Measurements from ENCODE around the gene CHKA.

CHKA gene

GRCh38 chr11:68033708-68034045, 87.5 kb downstream of the CHKA start:
- no peak for DNase-seq (ENCODE audit: low read depth in 2 of 3, low spot score in 2 of 3)

DNA sequence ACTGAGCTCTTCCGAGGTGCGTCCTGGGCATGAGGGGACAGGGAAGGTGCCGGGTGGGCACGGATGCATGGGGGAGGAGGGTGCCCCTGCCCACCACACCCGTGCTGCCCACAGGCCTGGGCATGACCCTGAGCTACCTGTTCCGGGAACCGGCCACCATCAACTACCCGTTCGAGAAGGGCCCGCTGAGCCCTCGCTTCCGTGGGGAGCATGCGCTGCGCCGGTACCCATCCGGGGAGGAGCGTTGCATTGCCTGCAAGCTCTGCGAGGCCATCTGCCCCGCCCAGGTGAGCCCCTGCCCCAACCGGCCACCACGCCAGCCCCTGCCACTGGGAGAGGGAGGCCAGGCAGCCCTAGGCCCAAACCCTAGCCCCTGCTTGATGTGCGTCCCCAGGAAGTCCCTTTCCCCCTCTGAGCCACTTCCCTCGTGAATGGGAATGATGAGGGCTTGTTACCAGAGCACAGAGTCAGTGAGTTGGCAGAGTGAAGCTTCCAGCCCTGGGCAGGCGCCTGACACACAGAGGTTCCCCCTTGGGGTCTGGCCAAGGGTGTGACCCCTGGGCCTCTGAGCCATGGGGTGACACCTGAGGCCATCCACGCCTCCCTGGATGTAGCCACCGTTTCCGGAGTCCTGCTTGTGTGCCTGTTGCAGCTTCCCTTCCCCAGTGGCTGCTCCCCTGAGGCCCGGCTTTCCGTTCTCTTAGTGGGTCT, 88.0 kb downstream of the CHKA start:
- no peak for DNase-seq (ENCODE audit: low read depth in 2 of 3, low spot score in 2 of 3)

- no peak for DNase-seq (ENCODE audit: low read depth in 2 of 3, low spot score in 2 of 3)
These were observed 89.2 kb downstream of the CHKA start for GRCh38 chr11:68032003-68032402.

GRCh38 chr11:68031144-68031464, 90.1 kb downstream of the CHKA start:
- no peak for DNase-seq (ENCODE audit: low read depth in 2 of 3, low spot score in 2 of 3)

- DNase-seq (ENCODE audit: low read depth in 2 of 3, low spot score in 2 of 3) = peak; percentile 70 to 83 (median 83)
These were observed 90.7 kb downstream of the CHKA start, which contains the start of gene NDUFS8 for GRCh38 chr11:68030318-68031143. TSS of gene NDUFS8 (plus strand) at chr11:68030681. CDS start at chr11:68032152, 1,471 bp downstream.

DNA sequence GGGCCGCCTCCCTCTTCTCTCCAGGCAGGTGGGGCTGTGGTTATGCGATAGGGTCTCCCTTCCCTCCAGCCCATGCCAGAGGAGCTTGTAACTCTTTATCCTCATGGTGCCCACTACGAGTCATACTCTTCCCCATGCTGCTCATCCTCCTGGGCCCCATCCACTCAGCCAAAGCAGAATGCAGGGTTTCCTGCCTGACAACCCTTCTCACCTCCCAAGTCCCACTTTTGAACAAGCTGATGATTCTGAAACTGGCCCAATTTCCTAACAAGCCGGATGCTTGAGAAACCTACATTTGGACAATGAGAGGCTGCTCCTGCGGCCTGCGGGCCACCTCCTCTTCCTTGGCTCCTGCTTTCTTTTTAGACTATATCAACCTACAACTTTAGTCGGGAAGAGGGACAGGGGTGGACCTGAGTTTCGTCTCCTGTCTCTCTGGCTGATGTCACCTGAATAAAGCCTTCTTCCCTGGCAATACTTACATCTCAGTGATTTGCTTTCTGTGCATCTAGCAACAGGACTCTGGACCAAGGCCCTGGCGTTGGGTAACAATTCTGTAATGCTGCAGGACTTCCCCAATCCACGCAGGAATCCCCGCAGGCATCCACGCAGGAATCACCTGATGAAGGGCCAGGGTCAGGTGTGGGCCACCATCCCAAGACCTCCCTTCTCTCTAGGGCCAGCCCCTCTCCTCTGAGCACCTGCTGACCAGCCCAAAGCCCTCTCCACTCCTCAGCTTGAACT, 92.2 kb downstream of the CHKA start:
- no peak for DNase-seq (ENCODE audit: low read depth in 2 of 3, low spot score in 2 of 3)

- no peak for DNase-seq (ENCODE audit: low read depth in 2 of 3, low spot score in 2 of 3)
These were observed 93.5 kb downstream of the CHKA start for GRCh38 chr11:68027667-68028066.

DNA sequence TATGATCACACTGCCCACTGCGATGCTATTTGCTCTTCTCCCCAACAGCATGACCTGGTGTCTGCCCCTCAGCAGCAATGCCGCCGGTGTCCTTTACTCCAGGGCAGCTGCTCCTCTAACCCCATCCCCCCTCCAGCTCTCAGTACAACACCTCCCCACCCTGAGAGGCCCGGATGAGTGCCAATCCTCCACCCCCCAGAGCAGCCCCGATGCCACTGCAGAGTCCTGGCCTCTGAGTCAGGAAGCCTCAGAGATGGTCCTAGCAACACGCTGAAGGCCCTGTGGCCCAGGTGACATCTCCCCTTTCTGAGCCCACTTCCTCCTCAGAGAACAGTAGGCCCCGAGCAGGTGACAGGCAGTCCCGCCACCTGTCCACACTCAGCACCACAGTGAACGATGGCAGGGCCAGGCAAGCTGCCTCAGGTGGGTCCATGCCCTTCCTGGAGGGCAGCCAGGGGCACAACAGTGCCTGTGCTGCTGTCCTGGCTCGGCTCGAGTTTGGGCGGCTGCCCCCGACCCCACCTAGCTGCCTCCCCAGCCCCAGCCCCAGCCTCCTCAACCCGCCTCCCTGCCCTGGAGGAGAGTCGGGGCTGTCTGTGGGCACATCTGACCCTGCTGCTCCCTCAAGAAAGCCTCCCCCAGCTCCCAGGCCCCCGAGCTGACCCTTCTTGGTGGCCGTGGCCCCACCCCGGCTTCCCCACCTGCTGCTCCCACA, 94.6 kb downstream of the CHKA start:
- no peak for DNase-seq (ENCODE audit: low read depth in 2 of 3, low spot score in 2 of 3)

DNA sequence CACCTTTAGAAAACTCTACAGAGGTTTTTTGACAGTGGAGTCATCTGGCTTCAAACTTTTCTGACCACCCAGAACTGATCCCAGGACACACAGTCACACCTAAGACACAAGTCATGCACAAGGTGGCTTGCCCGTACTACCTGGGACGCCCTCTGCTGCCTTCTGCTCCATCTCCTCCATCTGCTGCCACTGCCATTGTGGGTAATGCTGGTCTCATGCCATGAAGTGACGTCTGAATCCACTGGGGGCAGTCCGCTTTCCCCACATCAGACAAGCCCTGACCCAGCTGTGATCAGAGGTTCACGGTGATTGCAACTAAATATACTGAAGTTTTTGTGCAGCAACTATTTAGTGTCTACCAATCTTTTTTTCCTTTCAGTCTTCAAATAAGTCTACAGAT, 96.1 kb downstream of the CHKA start:
- no peak for DNase-seq (ENCODE audit: low read depth in 2 of 3, low spot score in 2 of 3)

DNA sequence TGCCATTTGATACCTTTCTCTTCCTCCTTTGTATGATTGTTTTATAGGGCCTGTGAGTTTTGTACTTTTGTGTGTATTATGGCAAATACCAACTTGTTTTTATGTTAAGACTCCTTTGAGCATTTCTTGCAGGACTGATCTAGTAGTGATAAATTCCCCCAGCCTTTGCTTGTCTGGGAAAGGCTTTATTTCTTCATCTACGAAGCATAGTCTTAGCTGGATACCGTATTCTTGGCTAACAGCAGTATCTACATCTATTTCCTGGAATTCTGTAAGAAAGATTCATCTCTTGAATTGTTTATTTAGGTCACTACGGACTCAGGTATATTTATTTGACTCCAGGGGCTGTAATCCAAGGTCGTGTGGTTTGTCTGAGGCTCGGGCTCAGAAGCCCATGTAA, 96.7 kb downstream of the CHKA start:
- DNase-seq (ENCODE audit: low read depth in 2 of 3, low spot score in 2 of 3) = no peak

DNA sequence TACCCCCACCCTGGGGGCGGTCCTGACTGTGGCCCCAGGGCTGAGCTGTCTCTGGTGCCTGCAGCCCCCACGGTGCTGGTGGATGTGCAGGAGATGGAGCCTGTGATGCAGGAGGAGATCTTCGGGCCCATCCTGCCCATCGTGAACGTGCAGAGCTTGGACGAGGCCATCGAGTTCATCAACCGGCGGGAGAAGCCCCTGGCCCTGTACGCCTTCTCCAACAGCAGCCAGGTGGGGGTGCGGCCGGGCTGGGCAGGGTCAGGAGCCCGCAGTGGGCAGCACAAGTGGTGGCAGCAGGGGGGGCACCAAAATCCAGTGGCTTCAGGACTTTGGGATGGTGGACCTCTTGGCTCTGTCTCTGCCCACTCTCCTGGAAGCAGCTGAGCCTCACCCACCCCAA, 98.7 kb downstream of the CHKA start:
- DNase-seq (ENCODE audit: low read depth in 2 of 3, low spot score in 2 of 3) = no peak

DNA sequence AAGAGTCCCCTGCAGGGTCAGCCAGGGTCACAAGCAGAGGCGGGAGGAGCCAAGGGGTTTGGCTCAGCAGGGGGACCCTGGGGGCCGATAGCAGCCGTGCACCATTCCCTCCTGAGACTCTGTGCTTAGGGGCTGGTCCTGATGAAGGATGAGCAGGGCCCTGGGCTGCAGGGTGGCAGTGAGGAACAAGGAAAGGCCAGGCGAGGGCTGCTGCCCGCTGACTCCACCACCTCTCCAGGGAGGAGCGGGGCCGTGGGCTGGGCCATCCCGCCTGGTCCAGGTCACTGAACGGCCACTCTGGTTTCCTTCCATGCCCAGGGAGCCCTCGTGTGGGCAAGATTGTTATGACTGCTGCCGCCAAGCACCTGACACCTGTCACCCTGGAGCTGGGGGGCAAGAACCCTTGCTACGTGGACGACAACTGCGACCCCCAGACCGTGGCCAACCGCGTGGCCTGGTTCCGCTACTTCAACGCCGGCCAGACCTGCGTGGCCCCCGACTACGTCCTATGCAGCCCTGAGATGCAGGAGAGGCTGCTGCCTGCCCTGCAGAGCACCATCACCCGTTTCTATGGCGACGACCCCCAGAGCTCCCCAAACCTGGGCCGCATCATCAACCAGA, 99.9 kb downstream of the CHKA start:
- DNase-seq (ENCODE audit: low read depth in 2 of 3, low spot score in 2 of 3) = no peak

DNA sequence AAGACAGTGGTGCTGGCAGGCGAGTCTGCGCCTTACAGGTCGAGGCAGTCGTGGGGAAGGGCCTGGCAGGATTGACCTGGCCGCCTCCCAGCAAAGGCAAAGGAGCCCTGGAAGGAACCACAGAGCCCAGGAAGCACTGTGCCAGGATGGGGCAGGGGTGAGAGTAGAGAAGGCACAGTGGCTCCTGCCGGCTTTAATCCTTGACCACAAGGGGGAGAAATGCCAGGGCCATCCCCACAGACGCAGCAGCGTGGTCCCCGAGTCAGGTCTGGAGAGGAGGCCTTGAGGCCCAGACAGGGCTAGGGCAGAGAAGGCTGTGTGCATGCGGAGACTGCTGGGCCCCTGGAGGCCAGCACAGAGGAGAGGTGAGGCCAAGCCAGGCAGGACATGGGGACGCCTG, 100.6 kb downstream of the CHKA start:
- DNase-seq (ENCODE audit: low read depth in 2 of 3, low spot score in 2 of 3) = no peak

- DNase-seq (ENCODE audit: low read depth in 2 of 3, low spot score in 2 of 3) = no peak
These were observed 101.7 kb downstream of the CHKA start for GRCh38 chr11:68019486-68019885.

GRCh38 chr11:68018730-68019190, 102.4 kb downstream of the CHKA start:
- DNase-seq (ENCODE audit: low read depth in 2 of 3, low spot score in 2 of 3) = no peak

- no peak for DNase-seq (ENCODE audit: low read depth in 2 of 3, low spot score in 2 of 3)
These were observed 103.0 kb downstream of the CHKA start for GRCh38 chr11:68017980-68018729.

- no peak for DNase-seq (ENCODE audit: low read depth in 2 of 3, low spot score in 2 of 3)
These were observed 104.0 kb downstream of the CHKA start for GRCh38 chr11:68016904-68017817.

- DNase-seq (ENCODE audit: low read depth in 2 of 3, low spot score in 2 of 3) = no peak
These were observed 104.9 kb downstream of the CHKA start for GRCh38 chr11:68016161-68016903.

All from activated CD8-positive, alpha-beta memory T cell treated with anti-CD3 and anti-CD28 coated beads for 48 hours (primary cell).